ENCODE data around the gene INO80D. TPM values are rescaled to one million over a fixed set of nuclear protein-coding genes. Genes with fewer than 3 reads are reported as not detected.
"Not testable (repeated sequence)": the region's sequence is repeated elsewhere in the genome, so short reads cannot be mapped to it uniquely, and the experiment has no call there.

INO80D gene
- total and polyA plus RNA-seq, 2 donors: 2.2 to 30.0 TPM

DNA sequence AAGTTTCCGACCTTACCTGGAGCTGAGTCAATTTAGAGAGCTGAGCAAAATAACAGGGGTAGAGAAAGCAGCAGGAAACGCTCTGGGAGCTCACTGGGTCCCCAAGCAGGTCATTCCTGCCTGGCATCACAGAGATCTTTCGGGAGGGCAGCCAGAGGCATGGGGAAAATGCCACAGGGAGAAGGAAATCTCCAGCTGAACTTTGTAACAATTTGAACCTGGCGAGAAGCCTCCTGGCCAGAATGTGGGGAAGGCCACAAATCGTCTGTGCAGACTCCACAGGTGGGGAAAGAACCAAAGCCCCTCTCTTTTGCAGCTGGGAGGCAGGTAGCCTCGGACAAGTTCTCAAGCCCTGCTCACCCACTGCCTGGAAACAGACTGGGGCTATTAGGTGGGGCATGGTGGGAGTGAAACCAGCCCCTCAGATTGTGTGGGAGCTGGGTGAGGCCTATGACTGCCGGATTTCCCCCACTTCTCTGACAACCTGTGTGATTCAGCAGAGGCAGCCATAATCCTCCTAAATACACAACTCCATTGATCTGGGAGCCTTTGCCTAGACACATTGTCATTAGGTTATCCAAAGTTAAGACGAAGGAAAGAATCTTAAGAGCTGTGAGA, 53.9 kb downstream of the INO80D start:
- 93% methylated on average over 8 of the region's 8 CpGs for WGBS
- no peak for DNase-seq (ENCODE audit: extremely low spot score)
- H3K4me1 ChIP-seq (ENCODE audit: insufficient read depth): no peaks in the 10 kb centered on the region
- H3K4me3 ChIP-seq (ENCODE audit: low read depth, low read length): no peak overlapping the region
- H3K27ac ChIP-seq (ENCODE audit: low read depth): no peak overlapping the region
- H3K36me3 ChIP-seq (ENCODE audit: insufficient read depth): peaks cover 5% of the 10 kb centered on the region

DNA sequence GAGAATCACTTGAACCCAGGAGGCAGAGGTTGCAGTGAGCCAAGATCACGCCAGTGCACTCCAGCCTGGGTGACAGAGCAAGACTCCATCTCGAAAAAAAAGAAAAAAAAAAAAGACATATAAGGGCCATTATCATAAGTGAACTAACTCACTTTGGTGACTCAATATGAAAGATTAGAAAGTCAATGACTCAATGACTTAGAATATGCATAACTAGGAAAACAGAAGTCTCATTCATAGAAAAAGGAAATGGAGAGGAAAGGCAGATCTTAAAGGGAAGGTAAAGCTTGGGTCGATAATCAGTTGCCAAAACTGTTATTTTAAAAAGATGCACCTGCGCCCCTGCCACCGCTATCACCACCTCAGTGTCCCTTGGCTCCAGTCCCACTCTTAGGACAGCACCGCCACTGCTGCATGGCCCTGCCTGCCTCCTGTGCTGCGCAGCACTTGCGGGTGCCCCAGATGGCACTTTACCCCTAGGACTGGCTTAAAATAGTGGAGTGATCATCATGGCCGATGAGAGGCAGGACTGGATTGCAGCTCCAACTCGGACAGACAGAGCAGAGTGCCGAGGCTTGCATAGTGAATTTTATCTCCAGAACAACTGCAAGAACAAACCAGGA, 54.7 kb downstream of the INO80D start:
- 93% methylated on average over 11 of the region's 11 CpGs for WGBS

DNA sequence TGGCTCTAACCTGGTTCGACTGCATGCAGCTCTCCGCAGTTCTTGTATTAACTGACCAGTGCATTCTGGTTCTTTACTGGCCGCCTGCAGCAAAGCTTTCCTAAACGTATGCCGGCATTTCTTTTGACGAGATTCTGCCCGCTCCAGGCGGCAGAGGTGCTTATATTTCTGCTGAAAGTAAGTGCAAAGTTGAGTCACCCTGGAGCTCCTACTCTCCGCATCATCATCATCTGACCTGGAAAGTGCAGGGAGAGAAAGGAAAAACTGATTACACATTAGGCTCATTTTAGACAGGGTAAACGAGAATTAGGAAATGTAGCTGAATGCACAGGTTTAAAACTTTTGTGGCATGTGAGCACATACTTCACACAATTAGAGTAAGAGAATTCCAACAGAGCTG, 57.9 kb downstream of the INO80D start:
- DNase-seq (ENCODE audit: extremely low spot score): no peak
- Histone ChIP-seq H3K4me3 (ENCODE audit: low read depth, low read length) (no peak overlapping the region), H3K36me3 (ENCODE audit: insufficient read depth) (peaks cover 5% of the 10 kb centered on the region), H3K27ac (ENCODE audit: low read depth) (no peak overlapping the region), H3K4me1 (ENCODE audit: insufficient read depth) (no peaks in the 10 kb centered on the region)
- WGBS: 92% methylated on average over 10 of the region's 10 CpGs

More for the DNA sequence above, 54.7 kb downstream of the INO80D start:
- no peak overlapping the region for H3K27ac ChIP-seq (ENCODE audit: low read depth)
- peaks cover 5% of the 10 kb centered on the region for H3K36me3 ChIP-seq (ENCODE audit: insufficient read depth)
- DNase-seq (ENCODE audit: extremely low spot score): no peak
- no peaks in the 10 kb centered on the region for H3K4me1 ChIP-seq (ENCODE audit: insufficient read depth)
- no peak overlapping the region for H3K4me3 ChIP-seq (ENCODE audit: low read depth, low read length)

DNA sequence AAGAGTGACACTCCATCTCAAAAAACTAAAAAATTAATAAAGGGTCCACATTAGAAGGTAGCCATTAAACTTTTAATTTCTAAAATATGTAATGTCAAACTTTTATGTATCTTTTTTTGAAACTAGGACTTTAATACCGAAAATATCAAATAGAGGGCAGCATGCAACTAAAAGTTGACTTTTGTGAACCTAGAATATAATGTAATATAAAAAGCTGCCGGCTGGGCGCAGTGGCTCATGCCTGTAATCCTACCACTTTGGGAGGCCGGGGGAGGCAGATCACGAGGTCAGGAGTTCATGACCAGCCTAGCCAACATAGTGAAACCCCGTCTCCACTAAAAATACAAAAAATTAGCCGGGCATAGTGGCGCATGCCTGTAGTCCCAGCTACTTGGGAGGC, 62.8 kb downstream of the INO80D start:
- H3K4me1 ChIP-seq (ENCODE audit: insufficient read depth): no peaks in the 10 kb centered on the region
- no peak overlapping the region for H3K4me3 ChIP-seq (ENCODE audit: low read depth, low read length)
- H3K27ac ChIP-seq (ENCODE audit: low read depth): no peak overlapping the region
- no peaks in the 10 kb centered on the region for H3K36me3 ChIP-seq (ENCODE audit: insufficient read depth)
- no peak for DNase-seq (ENCODE audit: extremely low spot score)
- 80% methylated on average over 8 of the region's 8 CpGs for WGBS

DNA sequence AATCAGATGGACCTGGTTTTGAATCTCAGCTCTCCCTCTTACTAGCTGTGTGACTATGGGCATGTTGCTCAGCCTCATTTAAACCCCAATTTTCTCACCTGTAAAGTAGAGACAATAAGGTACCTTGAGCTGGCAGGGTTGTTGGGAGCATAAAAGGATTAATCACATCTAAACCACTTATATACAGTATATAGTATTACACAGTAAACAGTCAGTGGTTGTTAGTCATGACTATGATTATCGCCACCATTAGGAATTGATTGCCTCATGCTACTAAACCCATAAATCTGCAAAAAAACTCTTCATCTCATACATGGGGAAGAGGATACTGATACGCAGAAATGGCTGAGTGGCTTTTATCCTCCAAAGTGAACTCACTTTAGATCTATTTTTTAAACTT, 65.8 kb downstream of the INO80D start:
- Histone ChIP-seq H3K4me3 (ENCODE audit: low read depth, low read length) (no peak overlapping the region), H3K36me3 (ENCODE audit: insufficient read depth) (peaks cover 2% of the 10 kb centered on the region), H3K4me1 (ENCODE audit: insufficient read depth) (no peaks in the 10 kb centered on the region), H3K27ac (ENCODE audit: low read depth) (no peak overlapping the region)
- no peak for DNase-seq (ENCODE audit: extremely low spot score)
- WGBS: over 99% methylated on average over 2 of the region's 2 CpGs

DNA sequence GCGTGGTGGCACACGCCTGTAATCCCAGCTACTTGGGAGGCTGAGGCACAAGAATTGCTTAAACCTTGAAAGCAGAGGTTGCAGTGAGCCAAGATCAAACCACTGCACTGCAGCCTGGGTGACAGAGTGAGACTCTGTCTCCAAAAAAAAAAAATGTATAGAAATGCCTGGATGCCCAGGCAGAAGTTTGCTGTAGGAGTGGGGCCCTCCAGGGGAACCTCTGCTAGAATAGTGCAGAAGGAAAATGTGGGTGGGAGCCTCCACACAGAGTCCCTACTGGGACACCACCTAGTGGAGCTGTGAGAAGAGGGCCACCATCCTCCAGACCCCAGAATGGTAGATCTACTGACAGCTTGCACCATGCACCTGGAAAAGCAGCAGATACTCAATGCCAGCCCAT, 70.2 kb downstream of the INO80D start:
- not testable (repeated sequence) for H3K27ac ChIP-seq (ENCODE audit: low read depth); H3K4me1 ChIP-seq (ENCODE audit: insufficient read depth); H3K4me3 ChIP-seq (ENCODE audit: low read depth, low read length); H3K36me3 ChIP-seq (ENCODE audit: insufficient read depth); DNase-seq (ENCODE audit: extremely low spot score)
- 100% methylated on average over 2 of the region's 2 CpGs for WGBS

DNA sequence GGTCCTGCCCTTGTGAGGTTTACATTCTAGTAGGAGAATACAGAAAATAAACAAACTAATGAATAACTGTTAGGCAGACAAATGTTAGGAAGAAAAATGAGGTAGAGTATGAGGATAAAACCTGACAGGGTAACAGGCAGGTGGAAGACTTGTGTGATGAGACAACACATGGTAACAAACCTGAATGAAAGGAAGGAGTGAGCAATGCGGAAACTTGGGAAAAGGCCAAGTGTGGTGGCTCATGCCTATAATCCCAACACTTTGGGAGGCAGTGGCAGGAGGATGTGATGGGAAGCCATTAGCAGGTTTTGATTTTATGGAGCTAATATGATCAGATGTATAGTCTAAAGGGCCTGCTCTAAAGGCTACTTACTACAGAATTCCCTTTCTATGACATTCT, 74.2 kb downstream of the INO80D start:
- Histone ChIP-seq H3K4me3 (ENCODE audit: low read depth, low read length) (no peak overlapping the region), H3K27ac (ENCODE audit: low read depth) (no peak overlapping the region), H3K36me3 (ENCODE audit: insufficient read depth) (peaks cover 4% of the 10 kb centered on the region), H3K4me1 (ENCODE audit: insufficient read depth) (no peaks in the 10 kb centered on the region)
- no peak for DNase-seq (ENCODE audit: extremely low spot score)
- 96% methylated on average over 1 of the region's 1 CpG for WGBS

DNA sequence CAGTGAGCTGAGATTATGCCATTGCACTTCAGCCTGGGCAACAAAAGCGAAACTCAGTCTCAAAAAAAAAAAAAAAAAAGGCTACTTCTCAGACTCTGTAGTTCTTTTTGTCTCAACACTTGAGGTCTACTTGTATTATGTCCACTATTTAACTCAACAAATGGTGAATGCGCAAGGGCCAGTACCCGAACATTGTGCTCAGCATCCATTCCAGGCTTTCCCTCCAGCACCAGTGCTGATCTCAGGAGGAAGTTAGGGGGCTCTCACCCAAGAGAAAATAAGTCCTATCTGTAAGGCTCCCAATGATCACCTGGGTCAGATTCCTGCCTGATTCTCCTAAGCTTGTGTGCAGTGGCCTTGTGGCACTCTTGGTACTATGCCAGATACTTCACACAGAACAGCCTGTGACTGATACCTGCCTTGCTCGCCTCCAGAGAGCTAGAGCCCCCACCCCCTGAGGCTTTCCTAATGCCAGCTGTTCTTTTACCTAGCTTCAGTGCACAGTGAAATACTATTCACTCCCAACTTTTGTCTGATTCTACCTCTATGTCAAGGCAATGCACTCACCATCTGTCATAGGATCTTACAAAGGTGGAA, 74.9 kb downstream of the INO80D start:
- 97% methylated on average over 4 of the region's 4 CpGs for WGBS
- no peak overlapping the region for H3K4me3 ChIP-seq (ENCODE audit: low read depth, low read length)
- peaks cover 6% of the 10 kb centered on the region for H3K36me3 ChIP-seq (ENCODE audit: insufficient read depth)
- no peak for DNase-seq (ENCODE audit: extremely low spot score)
- H3K4me1 ChIP-seq (ENCODE audit: insufficient read depth): no peaks in the 10 kb centered on the region
- H3K27ac ChIP-seq (ENCODE audit: low read depth): no peak overlapping the region

DNA sequence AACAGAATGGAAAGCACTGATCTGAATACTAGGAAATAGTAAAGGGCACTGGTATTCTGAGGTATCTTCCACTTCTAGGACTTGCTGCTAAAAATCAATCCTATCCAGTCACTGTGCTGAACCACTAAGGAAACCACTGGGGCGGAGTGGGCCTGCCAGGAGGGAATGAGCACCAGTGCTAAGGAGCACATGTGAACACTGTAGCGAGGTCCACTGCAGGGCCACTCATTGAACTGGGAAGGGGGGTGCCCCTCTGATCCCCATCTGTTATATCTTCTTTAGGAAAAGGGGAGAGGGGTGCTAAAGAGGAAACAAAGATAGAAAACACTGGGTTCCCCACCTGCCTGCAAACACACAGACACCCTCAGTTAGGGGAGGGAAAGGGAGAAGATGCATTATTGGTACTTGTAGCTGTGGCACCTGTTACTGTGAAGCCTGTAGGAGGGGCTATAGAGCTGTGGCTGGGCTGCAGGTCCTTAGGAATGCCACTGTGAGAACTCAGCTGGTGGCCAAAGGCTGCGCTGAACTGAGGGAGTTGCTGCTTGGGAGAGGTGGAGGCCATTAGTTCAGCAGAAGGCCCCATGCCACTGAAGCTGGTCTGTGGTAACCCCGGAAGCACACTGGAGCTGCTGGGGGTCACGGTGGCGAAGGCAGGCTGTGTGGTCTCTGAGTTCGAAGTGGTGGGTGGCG, 81.8 kb downstream of the INO80D start:
- no peak overlapping the region for H3K27ac ChIP-seq (ENCODE audit: low read depth)
- no peak overlapping the region for H3K4me3 ChIP-seq (ENCODE audit: low read depth, low read length)
- H3K4me1 ChIP-seq (ENCODE audit: insufficient read depth): no peaks in the 10 kb centered on the region
- peaks cover 9% of the 10 kb centered on the region for H3K36me3 ChIP-seq (ENCODE audit: insufficient read depth)
- WGBS: 96% methylated on average over 8 of the region's 8 CpGs
- no peak for DNase-seq (ENCODE audit: extremely low spot score)

DNA sequence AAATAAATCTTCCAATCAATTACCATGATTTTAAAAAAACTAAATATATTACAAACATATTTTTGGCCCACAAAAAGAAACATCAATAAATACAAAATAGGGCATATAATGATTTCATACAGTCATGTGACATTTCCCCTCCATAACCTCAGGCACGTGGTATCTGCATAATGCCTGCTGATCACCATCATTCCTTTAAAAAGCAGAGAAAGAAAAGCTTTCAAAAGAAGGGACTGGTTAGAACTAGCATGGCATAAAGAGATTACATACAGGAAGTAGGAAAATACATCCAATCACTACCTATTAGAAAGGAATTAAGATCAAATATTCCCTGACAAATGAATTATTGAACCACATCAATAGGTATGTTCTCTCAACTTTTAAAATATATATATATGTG, 83.5 kb downstream of the INO80D start:
- H3K4me1 ChIP-seq (ENCODE audit: insufficient read depth): no peaks in the 10 kb centered on the region
- no peak overlapping the region for H3K4me3 ChIP-seq (ENCODE audit: low read depth, low read length)
- H3K27ac ChIP-seq (ENCODE audit: low read depth): no peak overlapping the region
- WGBS: 55% methylated on average over 1 of the region's 1 CpG
- peaks cover 9% of the 10 kb centered on the region for H3K36me3 ChIP-seq (ENCODE audit: insufficient read depth)
- DNase-seq (ENCODE audit: extremely low spot score): no peak

DNA sequence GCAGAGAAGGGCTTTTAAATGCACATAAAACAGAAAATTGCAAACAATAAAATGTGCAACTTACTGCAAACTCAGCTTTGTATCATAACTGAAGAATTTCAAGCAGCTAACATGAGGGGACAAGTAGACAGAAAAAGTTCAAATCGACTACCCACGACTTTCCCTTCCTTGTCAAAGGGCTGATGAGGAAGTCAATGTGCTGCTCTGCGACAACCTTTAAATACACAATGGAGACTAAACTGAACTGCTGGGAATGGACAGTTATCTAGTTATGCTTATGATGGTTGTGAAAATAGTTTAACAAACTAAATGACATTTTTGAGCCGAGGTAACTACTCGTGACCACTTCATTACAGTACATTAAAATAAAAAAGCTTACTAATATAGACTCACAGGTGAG, 84.1 kb downstream of the INO80D start:
- Histone ChIP-seq H3K4me1 (ENCODE audit: insufficient read depth) (no peaks in the 10 kb centered on the region), H3K4me3 (ENCODE audit: low read depth, low read length) (no peak overlapping the region), H3K36me3 (ENCODE audit: insufficient read depth) (peaks cover 9% of the 10 kb centered on the region), H3K27ac (ENCODE audit: low read depth) (no peak overlapping the region)
- no peak for DNase-seq (ENCODE audit: extremely low spot score)
- WGBS: 66% methylated on average over 5 of the region's 5 CpGs

DNA sequence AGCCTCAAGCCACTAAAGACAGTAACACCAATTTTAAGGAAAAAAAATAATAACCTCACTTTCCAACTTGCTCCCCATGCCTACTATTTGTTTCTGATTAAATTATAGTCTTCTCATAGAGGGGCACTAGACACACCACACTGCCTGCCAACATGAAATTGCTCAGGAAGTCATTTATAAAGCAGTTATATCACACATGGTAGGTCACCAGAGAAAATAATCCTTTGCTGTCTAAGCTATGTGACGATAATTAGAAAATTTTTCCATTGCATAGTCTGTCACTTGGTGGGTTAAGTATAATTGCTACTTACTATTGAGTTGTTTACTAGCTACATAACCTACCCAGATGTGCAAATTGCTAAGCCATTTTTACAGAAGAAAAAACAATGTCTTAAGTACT, 85.2 kb downstream of the INO80D start:
- WGBS: 88% methylated on average over 1 of the region's 1 CpG
- no peaks in the 10 kb centered on the region for H3K4me1 ChIP-seq (ENCODE audit: insufficient read depth)
- H3K36me3 ChIP-seq (ENCODE audit: insufficient read depth): peaks cover 5% of the 10 kb centered on the region
- no peak overlapping the region for H3K4me3 ChIP-seq (ENCODE audit: low read depth, low read length)
- no peak overlapping the region for H3K27ac ChIP-seq (ENCODE audit: low read depth)
- no peak for DNase-seq (ENCODE audit: extremely low spot score)

DNA sequence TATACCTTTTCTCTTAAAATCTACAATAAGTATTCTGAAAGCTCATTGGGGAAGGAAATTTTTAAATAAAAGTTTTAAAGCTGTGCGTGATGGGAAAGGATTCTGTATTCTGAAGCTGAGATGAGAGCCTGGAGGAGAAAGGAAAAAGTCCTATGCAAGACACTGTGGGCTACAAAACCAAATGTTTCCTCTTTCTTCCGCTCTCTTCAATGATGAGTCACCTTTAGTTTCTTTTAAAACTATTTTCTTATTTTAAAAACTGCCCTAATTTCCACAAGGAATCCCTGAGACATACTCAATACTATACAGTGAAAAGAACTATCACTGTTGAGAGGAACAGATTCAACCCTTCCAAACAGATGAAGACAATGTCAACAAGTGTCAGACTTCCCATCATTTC, 87.4 kb downstream of the INO80D start:
- H3K36me3 ChIP-seq (ENCODE audit: insufficient read depth): peaks cover 4% of the 10 kb centered on the region
- H3K4me1 ChIP-seq (ENCODE audit: insufficient read depth): no peaks in the 10 kb centered on the region
- 95% methylated on average over 2 of the region's 2 CpGs for WGBS
- no peak overlapping the region for H3K4me3 ChIP-seq (ENCODE audit: low read depth, low read length)
- no peak overlapping the region for H3K27ac ChIP-seq (ENCODE audit: low read depth)
- no peak for DNase-seq (ENCODE audit: extremely low spot score)

DNA sequence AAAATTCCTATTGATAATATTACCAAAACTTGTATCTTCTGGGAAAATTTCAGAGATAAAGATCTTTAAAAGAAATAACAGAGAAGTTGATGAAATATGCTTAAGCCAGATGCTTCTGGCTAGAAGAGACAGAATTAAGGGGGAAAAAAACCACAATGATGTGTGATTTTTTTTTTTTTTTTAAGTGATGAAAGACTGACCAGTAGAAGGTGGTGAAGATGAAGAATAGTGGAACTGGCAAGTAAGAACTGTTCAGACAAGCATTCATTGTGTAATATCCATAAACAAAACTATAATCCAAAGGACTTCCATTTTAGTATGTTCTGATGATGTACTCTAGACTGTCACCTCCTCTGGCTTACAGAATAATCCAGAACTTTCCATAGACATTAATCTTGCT, 89.8 kb downstream of the INO80D start:
- H3K4me1 ChIP-seq (ENCODE audit: insufficient read depth): no peaks in the 10 kb centered on the region
- peaks cover 3% of the 10 kb centered on the region for H3K36me3 ChIP-seq (ENCODE audit: insufficient read depth)
- DNase-seq (ENCODE audit: extremely low spot score): no peak
- no peak overlapping the region for H3K27ac ChIP-seq (ENCODE audit: low read depth)
- no peak overlapping the region for H3K4me3 ChIP-seq (ENCODE audit: low read depth, low read length)

Data from urinary bladder (tissue), 4 donors.